Chondrocyte (in vitro differentiated cells): ENCODE results near the gene COL4A5. TPM values are rescaled to one million over a fixed set of nuclear protein-coding genes. Genes with fewer than 3 reads are reported as not detected.

Source experiments
- DNase-seq: peaks from one replicate; pipeline ENCODE4 v3.0.0; 2021; ENCODE audit warnings: mixed read lengths, low spot score
- H3K27ac Mint-ChIP-seq: one replicate; pipeline ENCODE4 v1.8.0; 2021; ENCODE audit warnings: mild to moderate bottlenecking, moderate library complexity, mixed read lengths; ENCODE audit not compliant: unreplicated experiment
- H3K27me3 Mint-ChIP-seq: 2 replicates; pipeline ENCODE4 v1.8.0; 2021; ENCODE audit warnings: low read depth, mixed read lengths
- H3K36me3 Mint-ChIP-seq: 2 replicates; pipeline ENCODE4 v1.8.0; 2021; ENCODE audit warnings: low read depth, mixed read lengths
- H3K4me1 Mint-ChIP-seq: 2 replicates; pipeline ENCODE4 v1.8.0; 2021; ENCODE audit warnings: low read depth, mild to moderate bottlenecking, mixed read lengths
- H3K4me3 Mint-ChIP-seq: one replicate; pipeline ENCODE4 v1.8.0; 2021; ENCODE audit warnings: mild to moderate bottlenecking, moderate library complexity, mixed read lengths; ENCODE audit not compliant: unreplicated experiment
- H3K9me3 Mint-ChIP-seq: 2 replicates; pipeline ENCODE4 v1.8.0; 2021; ENCODE audit warnings: low read depth, mixed read lengths
- CTCF ChIP-seq: fragments of 200-600 bp; sonication (generic); IDR thresholded peaks from 2 replicates; pipeline ENCODE4 v1.5.0; 2021; ENCODE audit warnings: antibody characterized with exemption, mild to moderate bottlenecking, moderate library complexity
- total RNA-seq: library from RNA; stranded (reverse); gene quantifications from 3 replicates; pipeline ENCODE4 v1.2.1, GENCODE V29; 2021

Gene COL4A5
- total RNA-seq, 1 donor from 2014 or later, result 211 TPM

DNA sequence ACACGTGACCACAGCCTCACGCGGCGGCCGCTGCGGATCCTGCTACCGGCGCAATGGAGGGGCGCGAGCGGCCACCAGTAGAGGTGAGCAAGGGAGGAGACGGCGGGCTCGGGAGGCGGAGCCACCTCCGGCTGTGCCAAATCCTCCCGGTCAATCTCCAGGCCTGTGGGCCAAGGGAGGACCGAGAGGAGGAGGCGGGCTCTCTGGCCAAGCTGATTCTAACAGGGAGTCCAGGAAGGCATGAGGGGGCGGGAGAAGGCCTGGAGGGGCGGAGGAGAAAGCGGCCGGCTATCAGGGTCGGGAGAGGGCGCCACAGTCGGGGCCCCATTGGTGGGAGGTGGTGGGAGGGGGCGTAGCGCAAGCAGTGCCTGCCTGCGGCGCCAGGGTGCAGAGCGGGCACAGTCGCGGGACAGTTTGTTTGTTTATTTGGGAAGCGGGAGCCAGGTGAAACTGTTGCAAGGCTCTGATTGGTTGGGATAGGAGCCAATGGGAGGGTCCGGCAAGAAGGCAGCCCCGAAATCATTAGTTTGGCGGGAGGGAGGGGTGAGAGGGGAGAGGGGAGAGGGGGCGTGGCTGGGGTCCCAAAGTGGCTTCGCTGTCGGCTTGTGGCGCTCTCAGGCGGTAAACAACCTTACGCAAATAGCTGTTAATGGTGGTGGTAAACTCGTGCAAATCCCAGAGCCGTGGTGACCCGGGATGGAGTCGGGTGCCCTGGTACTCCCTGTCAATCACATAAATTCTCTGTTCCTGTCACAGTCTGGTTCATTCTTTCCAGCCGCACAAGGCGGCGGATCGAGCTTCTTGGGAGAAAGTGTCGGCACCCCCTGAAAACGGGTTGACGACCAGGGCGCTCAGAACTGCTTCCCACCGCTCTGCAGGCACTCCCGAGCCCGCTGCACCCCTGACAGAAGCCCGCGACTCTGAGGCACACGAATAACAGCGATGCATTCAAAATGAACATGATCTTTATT lies 297.2 kb downstream of the COL4A5 start, which contains the start of gene IRS4:
Gene IRS4, minus strand, starts transcription at position 55 of the 971 bp plus-strand sequence.
- H3K9me3 Mint-ChIP-seq, result no peaks in the 10 kb centered on the region
- no peak within 1 kb of the TSS for H3K27ac Mint-ChIP-seq
- peaks cover 74% of the 10 kb centered on the region for H3K27me3 Mint-ChIP-seq

GRCh38 chrX:108737754-108738153 lies 298.1 kb downstream of the COL4A5 start:
- no peak for DNase-seq
- Mint-ChIP-seq H3K9me3 (no peaks in the 10 kb centered on the region), H3K36me3 (no peaks in the 10 kb centered on the region), H3K27me3 (peaks cover 74% of the 10 kb centered on the region), H3K4me1 (peaks cover 24% of the 10 kb centered on the region), H3K27ac (no peak overlapping the region), H3K4me3 (no peak overlapping the region)
- TF ChIP-seq CTCF, result no peak

More for the DNA sequence above, 297.2 kb downstream of the COL4A5 start, which contains the start of gene IRS4:
- Mint-ChIP-seq H3K36me3 (no peaks in the 10 kb centered on the region), H3K4me1 (peaks cover 30% of the 10 kb centered on the region), H3K4me3 (peak within 1 kb of the TSS; percentile 78)
- DNase-seq, result peak; percentile 68
- peak; percentile 41 for TF ChIP-seq CTCF

GRCh38 chrX:108740299-108740774 lies 300.7 kb downstream of the COL4A5 start:
- no peak for TF ChIP-seq CTCF
- no peaks in the 10 kb centered on the region for H3K36me3 Mint-ChIP-seq
- H3K9me3 Mint-ChIP-seq, result no peaks in the 10 kb centered on the region
- H3K4me1 Mint-ChIP-seq, result peaks cover 19% of the 10 kb centered on the region
- no peak for DNase-seq
- H3K27ac Mint-ChIP-seq, result no peak overlapping the region
- H3K4me3 Mint-ChIP-seq, result no peak overlapping the region
- H3K27me3 Mint-ChIP-seq, result peaks cover 61% of the 10 kb centered on the region

Other genes with a start within 250 kb of the COL4A5 start
- gene COL4A6, start 1.4 kb upstream of the COL4A5 start, total RNA-seq, result 4.1 to 12.5 TPM (median 4.5 TPM) in 3 replicates